ENCODE data around the gene QRICH2. TPM values are rescaled to one million over a fixed set of nuclear protein-coding genes. Genes with fewer than 3 reads are reported as not detected.
A peak's percentile ranks its signal among the peaks of the same experiment; 100 is the strongest.

The QRICH2 gene
- total RNA-seq, 6 donors from 2014 or later, result 1.7 to 9.4 (median 2.8) TPM

- Histone ChIP-seq H3K4me1 (peaks cover 5 to 12% (median 7%) of the 10 kb centered on the region in 4 donors), H3K4me3 (no peak overlapping the region)
- WGBS, 2 donors, result 89 to 97% methylated on average over 9 to 11 of the region's 15 CpGs
Observed at GRCh38 chr17:76279742-76280287, 28.3 kb downstream of the QRICH2 start.

GRCh38 chr17:76278952-76279741 is 28.9 kb downstream of the QRICH2 start:
- Histone ChIP-seq H3K9me3 (no peaks in the 10 kb centered on the region), H3K36me3 (peaks cover 0 to 3% (median 0%) of the 10 kb centered on the region in 4 donors), H3K27me3 (no peaks in the 10 kb centered on the region), H3K27ac (peak overlapping the region in 1 of 4 donors; percentile 5), H3K4me1 (peaks cover 9 to 19% (median 12%) of the 10 kb centered on the region in 4 donors), H3K4me3 (no peak overlapping the region)
- peak; percentile 93 for DNase-seq
- peak; percentile 87 to 91 for ATAC-seq (ENCODE audit: low FRiP score in 2 of 2)
- WGBS, 2 donors, result 69% methylated on average over 18 to 23 of the region's 28 CpGs
- TF ChIP-seq CTCF (IDR thresholded peaks at IDR 0.05) (peak; percentile 93 to 97 (median 96)), POLR2AphosphoS5 (IDR thresholded peaks at IDR 0.05) (no peak)

More at GRCh38 chr17:76279742-76280287, 28.3 kb downstream of the QRICH2 start:
- no peaks in the 10 kb centered on the region for H3K27me3 ChIP-seq
- H3K27ac ChIP-seq, result no peak overlapping the region
- no peaks in the 10 kb centered on the region for H3K9me3 ChIP-seq
- no peak for TF ChIP-seq CTCF (IDR thresholded peaks at IDR 0.05)
- no peak for TF ChIP-seq POLR2A (IDR thresholded peaks at IDR 0.05)
- no peak for TF ChIP-seq POLR2AphosphoS5 (IDR thresholded peaks at IDR 0.05)
- TF ChIP-seq EP300 (IDR thresholded peaks at IDR 0.05), result no peak
- H3K36me3 ChIP-seq, result peaks cover 0 to 3% (median 0%) of the 10 kb centered on the region in 4 donors
- DNase-seq (no peak), ATAC-seq (ENCODE audit: low FRiP score in 2 of 2) (no peak)

GRCh38 chr17:76278268-76278908 is 29.7 kb downstream of the QRICH2 start:
- ATAC-seq (ENCODE audit: low FRiP score in 2 of 2), result no peak
- WGBS, 2 donors, result 90 to 92% methylated on average over 11 to 15 of the region's 19 CpGs
- H3K27ac ChIP-seq, result peak overlapping the region in 1 of 4 donors; percentile 5

More at GRCh38 chr17:76278268-76278908, 29.7 kb downstream of the QRICH2 start:
- DNase-seq, result no peak
- TF ChIP-seq POLR2A (IDR thresholded peaks at IDR 0.05), result no peak
- TF ChIP-seq CTCF (IDR thresholded peaks at IDR 0.05), result no peak
- TF ChIP-seq POLR2AphosphoS5 (IDR thresholded peaks at IDR 0.05), result no peak
- Histone ChIP-seq H3K9me3 (no peaks in the 10 kb centered on the region), H3K27me3 (no peaks in the 10 kb centered on the region), H3K4me1 (peaks cover 16 to 26% (median 20%) of the 10 kb centered on the region in 4 donors), H3K4me3 (no peak overlapping the region), H3K36me3 (peaks cover 0 to 3% (median 0%) of the 10 kb centered on the region in 4 donors)
